RWPE1 (cell line): ENCODE data around the gene ARSG.
"Not testable (repeated sequence)": the region's sequence is repeated elsewhere in the genome, so short reads cannot be mapped to it uniquely, and the experiment has no call there.

Source experiments
- CTCF ChIA-PET: fragments of 350-600 bp; sonication (Branson Sonifier 250); formaldehyde crosslinking; extraction: SDS; loops from one replicate; lab custom pipeline; 2021; lab: Yijun Ruan, JAX
- POLR2A ChIA-PET: fragments of 400-600 bp; formaldehyde crosslinking; extraction: SDS; loops from one replicate; lab custom pipeline; 2020; ENCODE audit warnings: antibody characterized with exemption; ENCODE audit not compliant: low non-redundant PET; lab: Yijun Ruan, JAX
- DNase-seq: peaks from one replicate; pipeline ENCODE4 v3.0.0; 2012; ENCODE audit warnings: low spot score
- H3K27ac ChIP-seq: fragments of 450-650 bp; 2 replicates; pipeline ENCODE4 v1.5.1; 2017
- TF ChIP-seq, protein P1 (sequence below): fragments of 450-650 bp; conservative IDR thresholded peaks from 2 replicates; pipeline ENCODE4 v1.5.1; 2017; ENCODE audit warnings: low read depth, mild to moderate bottlenecking

ARSG gene

DNA sequence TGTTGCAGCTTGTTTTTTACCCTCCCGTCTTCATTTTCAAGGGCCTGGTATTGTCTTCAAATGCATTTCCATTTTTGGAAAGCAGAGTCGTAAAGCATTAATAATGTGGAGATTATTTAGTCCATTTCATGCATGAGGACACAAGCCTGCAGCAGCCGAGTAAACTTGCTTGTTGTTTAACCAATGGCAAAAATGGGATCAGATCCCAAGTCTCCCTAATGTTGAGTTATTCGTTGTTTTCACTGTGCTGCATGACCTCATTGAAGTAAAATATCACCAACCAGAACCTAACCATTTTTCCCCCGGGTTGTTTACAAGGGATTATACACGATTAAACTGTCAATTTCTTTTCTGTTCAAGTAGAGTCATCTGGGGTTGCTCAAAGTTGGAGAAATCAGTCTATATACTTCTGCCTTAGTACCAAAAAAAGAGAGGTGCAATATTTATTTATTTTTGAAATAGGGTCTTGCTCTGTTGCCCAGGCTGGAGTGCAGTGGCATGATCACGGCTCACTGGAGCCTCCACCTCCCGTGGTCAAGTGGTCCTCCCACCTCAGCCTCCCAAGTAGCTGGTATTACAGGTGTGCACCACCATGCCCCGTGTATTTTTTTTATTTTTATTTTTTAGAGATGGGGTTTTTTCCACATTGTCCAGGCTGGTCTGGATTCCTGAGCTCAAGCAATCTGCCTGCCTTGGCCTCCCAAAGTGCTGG, 31.1 kb upstream of the ARSG start:
- POLR2A ChIA-PET = no interaction called here
- DNase-seq = no peak
- TF ChIP-seq, protein P1, sequence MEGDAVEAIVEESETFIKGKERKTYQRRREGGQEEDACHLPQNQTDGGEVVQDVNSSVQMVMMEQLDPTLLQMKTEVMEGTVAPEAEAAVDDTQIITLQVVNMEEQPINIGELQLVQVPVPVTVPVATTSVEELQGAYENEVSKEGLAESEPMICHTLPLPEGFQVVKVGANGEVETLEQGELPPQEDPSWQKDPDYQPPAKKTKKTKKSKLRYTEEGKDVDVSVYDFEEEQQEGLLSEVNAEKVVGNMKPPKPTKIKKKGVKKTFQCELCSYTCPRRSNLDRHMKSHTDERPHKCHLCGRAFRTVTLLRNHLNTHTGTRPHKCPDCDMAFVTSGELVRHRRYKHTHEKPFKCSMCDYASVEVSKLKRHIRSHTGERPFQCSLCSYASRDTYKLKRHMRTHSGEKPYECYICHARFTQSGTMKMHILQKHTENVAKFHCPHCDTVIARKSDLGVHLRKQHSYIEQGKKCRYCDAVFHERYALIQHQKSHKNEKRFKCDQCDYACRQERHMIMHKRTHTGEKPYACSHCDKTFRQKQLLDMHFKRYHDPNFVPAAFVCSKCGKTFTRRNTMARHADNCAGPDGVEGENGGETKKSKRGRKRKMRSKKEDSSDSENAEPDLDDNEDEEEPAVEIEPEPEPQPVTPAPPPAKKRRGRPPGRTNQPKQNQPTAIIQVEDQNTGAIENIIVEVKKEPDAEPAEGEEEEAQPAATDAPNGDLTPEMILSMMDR = no peak
- CTCF ChIA-PET = no interaction called here
- H3K27ac ChIP-seq = no peak overlapping the region

DNA sequence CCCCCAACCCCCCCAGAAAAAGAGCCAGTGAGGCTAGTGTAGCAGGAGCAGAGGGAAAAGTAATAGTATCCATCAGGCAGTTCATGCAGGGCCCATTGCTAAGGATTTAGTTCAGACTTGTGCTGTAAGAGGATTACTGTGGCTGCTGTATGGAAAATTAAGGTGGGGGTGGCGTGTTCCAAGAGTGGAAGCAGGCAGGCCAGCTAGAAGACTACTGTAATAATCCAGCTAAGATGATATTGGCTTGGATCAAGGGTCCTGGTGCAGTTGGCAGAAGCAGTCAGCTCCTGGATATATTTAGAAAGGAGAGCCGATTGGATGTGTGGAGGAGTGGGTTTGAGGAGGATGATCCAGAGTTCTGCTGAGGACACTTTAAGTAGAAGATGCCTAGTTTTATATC, 28.8 kb upstream of the ARSG start:
- CTCF ChIA-PET = interaction anchor here (1.6 kb wide), 1 partner anchor 169 kb away, joined by 4 read pairs; no protein-coding TSS in a partner anchor
- DNase-seq, H3K27ac ChIP-seq, POLR2A ChIA-PET: not testable (repeated sequence)

DNA sequence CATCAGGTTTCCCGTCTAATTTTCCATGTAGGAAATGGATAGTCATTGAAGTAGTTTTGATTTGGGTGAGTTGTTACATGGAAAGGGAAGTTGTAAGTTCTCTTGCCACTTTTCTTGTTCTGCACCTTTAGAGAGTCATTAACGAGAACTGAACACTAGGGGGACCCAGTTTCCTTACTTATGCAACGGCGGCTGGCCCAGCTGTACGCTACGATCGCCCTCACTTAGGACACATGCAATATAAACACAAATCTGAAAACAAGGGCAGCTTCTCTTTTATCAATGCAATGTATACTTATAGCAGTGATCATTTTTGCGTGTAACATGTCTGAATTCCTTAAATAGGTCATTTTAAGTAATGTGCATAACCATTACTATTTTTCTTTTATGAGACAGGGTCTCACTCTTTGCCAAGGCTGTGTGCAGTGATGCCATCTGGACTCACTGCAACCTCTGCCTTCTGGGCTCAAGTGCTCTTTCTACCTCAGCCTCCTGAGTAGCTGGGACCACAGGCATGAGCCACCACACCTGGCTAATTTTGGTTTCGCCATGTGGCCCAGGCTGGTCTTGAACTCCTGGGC, 28.1 kb upstream of the ARSG start:
- CTCF ChIA-PET = interaction anchor here (0.7 to 1.6 kb wide), 4 partner anchors 12 to 173 kb away, joined by 3 to 4 read pairs (median 4); no protein-coding TSS in a partner anchor
- POLR2A ChIA-PET, H3K27ac ChIP-seq: not testable (repeated sequence)
- TF ChIP-seq, protein P1 = peak; percentile 63
- DNase-seq = peak; percentile 8

DNA sequence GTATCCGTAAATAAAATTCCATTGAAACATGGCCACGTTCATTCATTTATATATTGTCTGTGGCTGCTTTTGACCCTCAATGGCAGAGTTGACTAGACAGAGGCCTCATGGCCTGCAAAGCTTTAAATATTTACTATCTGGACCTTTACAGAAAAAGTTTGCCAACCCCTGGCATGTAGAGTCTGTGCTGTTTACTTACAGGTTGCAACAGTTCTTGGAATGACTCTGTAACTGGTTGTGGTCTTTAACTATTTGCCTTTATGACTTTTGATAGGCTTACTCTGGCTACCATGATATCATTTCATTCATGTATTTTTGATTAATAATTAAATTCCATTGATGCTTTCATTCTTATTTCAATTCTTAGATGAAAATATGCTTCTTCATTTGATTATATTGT, 25.5 kb upstream of the ARSG start:
- DNase-seq, POLR2A ChIA-PET, H3K27ac ChIP-seq: not testable (repeated sequence)
- CTCF ChIA-PET = interaction anchor here (0.6 to 2.2 kb wide), 2 partner anchors 42 to 133 kb away, joined by 3 to 18 read pairs; no protein-coding TSS in a partner anchor

DNA sequence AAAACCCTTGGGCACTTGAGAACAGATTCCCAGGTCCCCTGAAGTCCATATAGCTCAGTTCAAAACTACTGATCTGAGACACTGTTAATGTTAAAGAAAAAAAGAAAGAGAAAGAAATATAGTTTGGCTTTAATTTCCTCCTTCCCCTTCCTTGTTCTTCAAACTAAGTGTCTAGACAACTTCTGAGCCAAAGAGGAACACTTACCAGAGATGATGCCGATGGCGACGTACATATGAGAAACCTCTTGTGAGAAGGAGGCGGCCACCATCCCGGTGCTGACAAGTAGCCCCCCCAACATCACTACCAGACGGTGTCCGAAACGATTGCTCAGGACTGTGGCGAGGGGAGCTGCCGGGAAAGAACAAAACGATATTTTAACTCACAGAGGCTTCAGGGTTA, 17.6 kb upstream of the ARSG start:
- ChIA-PET CTCF (interaction anchor here (0.9 kb wide), 1 partner anchor 10 kb away, joined by 4 read pairs; no protein-coding TSS in a partner anchor), POLR2A (no interaction called here)

DNA sequence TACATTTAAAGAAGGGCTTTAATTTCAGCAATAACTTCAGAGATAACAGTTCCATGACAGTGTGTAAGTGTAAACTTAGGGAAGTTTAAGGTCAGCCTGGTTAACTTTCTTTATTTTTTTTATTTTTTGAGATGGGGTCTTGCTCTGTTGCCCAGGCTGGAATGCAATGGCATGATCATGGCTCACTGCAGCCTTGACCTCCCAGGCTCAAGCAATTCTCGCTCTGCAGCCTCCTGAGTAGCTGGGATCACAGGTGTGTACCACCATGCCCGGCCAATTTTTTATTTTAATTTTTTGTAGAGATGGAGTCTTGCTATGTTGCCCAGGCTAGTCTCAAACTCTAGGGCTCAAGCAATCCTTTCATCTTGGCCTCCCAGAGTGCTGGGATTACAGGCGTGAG, 15.0 kb upstream of the ARSG start:
- H3K27ac ChIP-seq, CTCF ChIA-PET, DNase-seq, POLR2A ChIA-PET: not testable (repeated sequence)

More for the DNA sequence above, 17.6 kb upstream of the ARSG start:
- no peak overlapping the region for H3K27ac ChIP-seq
- DNase-seq = no peak
- TF ChIP-seq, protein P1 = no peak

DNA sequence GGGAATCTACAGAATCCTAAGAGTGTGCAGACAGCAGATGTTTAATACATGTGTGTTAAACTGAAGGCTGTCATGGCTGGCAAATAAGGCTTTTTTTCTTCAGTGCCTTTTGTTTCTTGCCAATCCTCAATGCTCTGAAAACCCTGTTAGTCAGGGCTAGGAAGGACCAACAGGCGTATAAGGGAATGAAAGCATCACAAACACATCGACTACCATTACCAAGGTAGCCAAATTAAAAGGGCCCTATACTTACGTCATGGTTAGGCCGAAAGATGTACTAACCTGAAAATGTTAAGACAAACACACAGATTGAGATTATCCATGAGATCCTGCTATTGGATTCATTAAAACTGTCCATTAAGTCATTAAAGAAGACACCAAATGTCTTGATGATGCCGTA, 13.5 kb upstream of the ARSG start:
- ChIA-PET CTCF (no interaction called here), POLR2A (no interaction called here)
- DNase-seq = no peak
- H3K27ac ChIP-seq = no peak overlapping the region
- TF ChIP-seq, protein P1 = no peak

DNA sequence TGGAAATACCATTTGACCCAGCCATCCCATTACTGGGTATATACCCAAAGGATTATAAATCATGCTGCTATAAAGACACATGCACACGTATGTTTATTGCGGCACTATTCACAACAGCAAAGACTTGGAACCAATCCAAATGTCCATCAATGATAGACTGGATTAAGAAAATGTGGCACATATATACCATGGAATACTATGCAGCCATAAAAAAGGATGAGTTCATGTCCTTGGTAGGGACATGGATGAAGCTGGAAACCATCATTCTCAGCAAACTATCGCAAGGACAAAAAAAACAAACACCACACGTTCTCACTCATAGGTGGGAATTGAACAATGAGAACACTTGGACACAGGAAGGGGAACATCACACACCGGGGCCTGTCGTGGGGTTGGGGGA, 9.3 kb upstream of the ARSG start:
- H3K27ac ChIP-seq, DNase-seq, POLR2A ChIA-PET, CTCF ChIA-PET: not testable (repeated sequence)
